Bronchial epithelial cell (primary cell): ENCODE measurements around the gene ASIC1. TPM values are rescaled to one million over a fixed set of nuclear protein-coding genes. Genes with fewer than 3 reads are reported as not detected.

Experiments used
- DNase-seq: peaks from one replicate; pipeline ENCODE4 v3.0.0-alpha.2; 2010; ENCODE audit warnings: low read depth
- FAIRE-seq: peaks from 2 replicates; lab custom pipeline; 2011; peaks lifted over from hg19 to GRCh38; lab: Jason Lieb, UNC
- H3K27me3 ChIP-seq: 2 replicates; pipeline ENCODE4 v1.5.1; 2011; ENCODE audit warnings: low read length; ENCODE audit not compliant: control insufficient read depth, insufficient read depth
- H3K36me3 ChIP-seq: 2 replicates; pipeline ENCODE4 v1.5.1; 2011; ENCODE audit warnings: low read length; ENCODE audit not compliant: control insufficient read depth, insufficient read depth
- H3K4me3 ChIP-seq: 2 replicates; pipeline ENCODE4 v1.5.1; 2011; ENCODE audit warnings: mild to moderate bottlenecking, low read depth, low read length, control low read depth
- CTCF ChIP-seq: IDR thresholded peaks from 2 replicates; pipeline ENCODE4 v1.5.1; 2011; ENCODE audit warnings: mild to moderate bottlenecking, moderate library complexity, low read length, control low read depth, inconsistent platforms; ENCODE audit not compliant: insufficient read depth, severe bottlenecking
- total RNA-seq: library from RNA; depleted of rRNA; stranded (reverse); fragments of >200 nt; gene quantifications from 2 replicates; pipeline ENCODE4 v1.2.1, GENCODE V29; 2014

ASIC1 gene
- total RNA-seq, 1 donor from 2014 or later, result 1.3 TPM

DNA sequence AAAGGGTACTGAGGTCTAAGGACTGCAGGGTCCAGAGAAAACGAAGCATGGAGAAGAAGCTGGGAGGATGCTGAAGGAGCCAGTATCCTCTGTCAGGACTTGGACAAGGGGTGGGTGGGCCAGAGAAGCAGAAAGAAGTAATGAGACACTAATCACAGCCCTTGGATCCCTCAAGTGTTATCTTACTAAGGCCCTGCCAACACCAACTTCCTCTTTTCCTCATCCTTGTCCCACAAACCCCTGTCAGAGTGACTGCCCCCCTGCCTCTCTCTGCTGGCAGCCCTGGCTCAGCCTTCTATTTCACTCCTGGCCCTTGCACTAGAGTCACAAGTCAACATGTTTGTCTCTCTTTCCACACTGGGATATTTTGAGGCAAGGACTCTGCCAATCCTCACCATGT lies 3.8 kb upstream of the ASIC1 start:
- peaks cover 2% of the 10 kb centered on the region for H3K27me3 ChIP-seq
- no peak overlapping the region for H3K4me3 ChIP-seq
- no peak for TF ChIP-seq CTCF
- FAIRE-seq, result no peak
- no peak for DNase-seq
- H3K36me3 ChIP-seq, result no peaks in the 10 kb centered on the region

GRCh38 chr12:50055831-50056638 lies 1.4 kb upstream of the ASIC1 start:
- peak; percentile 95 for TF ChIP-seq CTCF
- FAIRE-seq, result no peak
- Histone ChIP-seq H3K27me3 (peaks cover 2% of the 10 kb centered on the region), H3K4me3 (peak overlapping the region; percentile 14), H3K36me3 (no peaks in the 10 kb centered on the region)
- DNase-seq, result peak; percentile 59

DNA sequence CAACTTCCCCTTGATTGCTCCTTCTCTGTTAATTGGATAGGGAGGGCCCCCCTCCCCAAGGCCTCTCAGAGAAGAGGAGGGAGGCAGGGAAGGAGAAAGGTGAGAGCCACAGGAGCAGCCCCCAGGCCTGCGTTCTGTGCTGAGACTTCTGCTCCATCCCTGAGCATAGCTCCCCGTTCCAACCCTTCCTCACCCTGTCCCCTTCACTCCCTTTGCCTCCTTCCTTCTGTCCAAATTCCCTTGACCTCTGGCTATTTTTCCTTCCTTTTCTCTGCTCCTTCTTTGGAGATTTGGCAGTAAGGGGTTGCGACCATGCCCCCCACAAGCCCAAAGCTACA lies 788 bp upstream of the ASIC1 start:
- H3K27me3 ChIP-seq, result peaks cover 2% of the 10 kb centered on the region
- FAIRE-seq (no peak), DNase-seq (no peak)
- peak overlapping the region; percentile 62 for H3K4me3 ChIP-seq
- TF ChIP-seq CTCF, result no peak
- H3K36me3 ChIP-seq, result no peaks in the 10 kb centered on the region

- peak overlapping the region; percentile 62 for H3K4me3 ChIP-seq
- no peak for TF ChIP-seq CTCF
- H3K36me3 ChIP-seq, result no peaks in the 10 kb centered on the region
- H3K27me3 ChIP-seq, result no peaks in the 10 kb centered on the region
- FAIRE-seq (no peak), DNase-seq (no peak)
Observed at GRCh38 chr12:50057896-50058670, 687 bp downstream of the ASIC1 start.

GRCh38 chr12:50058743-50059312 lies 1.4 kb downstream of the ASIC1 start:
- H3K4me3 ChIP-seq, result no peak overlapping the region
- no peaks in the 10 kb centered on the region for H3K27me3 ChIP-seq
- H3K36me3 ChIP-seq, result no peaks in the 10 kb centered on the region
- FAIRE-seq (no peak), DNase-seq (no peak)
- no peak for TF ChIP-seq CTCF
